MCF 10A (cell line): Measurements from ENCODE around the gene RAPGEF5. TPM values are rescaled to one million over a fixed set of nuclear protein-coding genes. Genes with fewer than 3 reads are reported as not detected.

Experiments used
- BruUV-seq: library from RNA; stranded (reverse); fragments of 400-500 nt; replicated peaks from 2 replicates; lab custom pipeline; 2021; lab: Mats Ljungman, UMichigan
- CTCF ChIA-PET: fragments of 300-600 bp; sonication (Branson Sonifier 250); formaldehyde crosslinking; extraction: SDS; loops from one replicate; lab custom pipeline; 2021; ENCODE audit warnings: antibody characterized with exemption, inconsistent platforms; lab: Yijun Ruan, JAX
- POLR2A ChIA-PET: fragments of 300-600, 350-650 bp; sonication (Branson Sonifier 250); formaldehyde crosslinking; extraction: SDS; loops from one replicate; lab custom pipeline; 2020; ENCODE audit warnings: antibody characterized with exemption, inconsistent platforms; lab: Yijun Ruan, JAX
- DNase-seq: peaks from one replicate; pipeline ENCODE4 v3.0.0-alpha.2; 2018; ENCODE audit not compliant: unreplicated experiment
- H3K27ac Mint-ChIP-seq: one replicate; pipeline ENCODE4 v1.8.0; 2022; ENCODE audit warnings: mild to moderate bottlenecking, low read depth, mixed read lengths; ENCODE audit not compliant: unreplicated experiment
- H3K27me3 Mint-ChIP-seq: one replicate; pipeline ENCODE4 v1.8.0; 2022; ENCODE audit warnings: mixed read lengths; ENCODE audit not compliant: insufficient read depth, unreplicated experiment
- H3K36me3 Mint-ChIP-seq: one replicate; pipeline ENCODE4 v1.8.0; 2022; ENCODE audit warnings: mild to moderate bottlenecking, moderate library complexity, mixed read lengths; ENCODE audit not compliant: insufficient read depth, unreplicated experiment
- H3K4me1 Mint-ChIP-seq: one replicate; pipeline ENCODE4 v1.8.0; 2022; ENCODE audit warnings: mixed read lengths; ENCODE audit not compliant: insufficient read depth, unreplicated experiment
- H3K4me3 Mint-ChIP-seq: one replicate; pipeline ENCODE4 v1.8.0; 2022; ENCODE audit warnings: mild to moderate bottlenecking, moderate library complexity, mixed read lengths; ENCODE audit not compliant: unreplicated experiment
- H3K9me3 Mint-ChIP-seq: one replicate; pipeline ENCODE4 v1.8.0; 2022; ENCODE audit warnings: mixed read lengths; ENCODE audit not compliant: unreplicated experiment
- intact Hi-C: fragments of 100-400 bp; cut with micrococcal nuclease; formaldehyde crosslinking; loops from 2 replicates; pipeline ENCODE4 v1.14.1; 2022
- total RNA-seq: library from RNA; stranded (reverse); gene quantifications from 2 replicates; pipeline ENCODE4 v1.2.3, GENCODE V29; 2022
- TF ChIP-seq, protein P1 (sequence below): fragments of 200-600 bp; IDR thresholded peaks from one replicate; pipeline ENCODE4 v1.8.0; 2022; ENCODE audit warnings: antibody characterized with exemption, mild to moderate bottlenecking; ENCODE audit not compliant: unreplicated experiment

Gene RAPGEF5
- total RNA-seq, 1 experiment from 2014 or later: 1.9 TPM

DNA sequence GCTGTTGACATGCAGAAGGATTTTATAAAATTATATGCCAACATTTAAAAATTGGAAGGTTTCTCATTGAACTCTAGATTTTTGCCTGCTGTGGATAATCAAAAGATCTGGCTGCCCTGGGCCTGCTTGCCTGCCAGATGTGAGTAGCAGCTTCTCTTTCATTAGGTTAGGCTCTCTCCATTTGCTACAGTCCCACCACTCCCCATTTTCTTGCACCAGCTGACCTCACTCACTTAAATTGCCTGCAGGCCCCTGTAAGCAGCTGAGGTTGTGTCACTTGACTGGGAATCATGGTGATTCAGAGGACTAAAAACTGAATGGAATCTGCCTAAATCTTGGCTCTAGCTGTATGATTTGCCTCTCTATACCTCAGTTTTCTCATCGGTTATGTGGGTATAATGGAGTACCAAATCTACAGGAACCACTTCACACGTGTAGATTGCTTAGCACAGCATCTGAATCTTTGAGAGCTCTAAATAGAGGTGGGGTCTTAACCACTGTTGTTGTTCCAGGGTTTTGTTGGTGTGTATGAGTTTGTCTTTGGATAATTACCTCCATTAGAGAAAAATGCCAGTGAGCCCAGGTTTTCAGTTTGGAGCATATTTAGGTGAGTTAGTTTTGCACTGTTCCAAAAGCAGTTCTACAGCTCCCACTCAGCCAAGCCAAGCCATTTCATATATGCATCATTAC is 18.6 kb upstream of the RAPGEF5 start:
- H3K4me3 Mint-ChIP-seq: no peak overlapping the region
- ChIA-PET CTCF (interaction anchor here (0.6 to 1.7 kb wide), 2 partner anchors 10 to 1862 kb away, joined by 3 to 5 read pairs; no protein-coding TSS in a partner anchor), POLR2A (interaction anchor here (0.7 to 2.7 kb wide), 5 partner anchors 10 to 45 kb away, joined by 3 to 9 read pairs (median 4); partner anchors contain the start of gene RAPGEF5)
- intact Hi-C loops: no loop called here
- no peaks in the 10 kb centered on the region for H3K36me3 Mint-ChIP-seq
- H3K27ac Mint-ChIP-seq: no peak overlapping the region
- no peaks in the 10 kb centered on the region for H3K27me3 Mint-ChIP-seq
- no TSS peak for BruUV-seq
- H3K9me3 Mint-ChIP-seq: no peaks in the 10 kb centered on the region
- DNase-seq: no peak
- TF ChIP-seq, protein P1, sequence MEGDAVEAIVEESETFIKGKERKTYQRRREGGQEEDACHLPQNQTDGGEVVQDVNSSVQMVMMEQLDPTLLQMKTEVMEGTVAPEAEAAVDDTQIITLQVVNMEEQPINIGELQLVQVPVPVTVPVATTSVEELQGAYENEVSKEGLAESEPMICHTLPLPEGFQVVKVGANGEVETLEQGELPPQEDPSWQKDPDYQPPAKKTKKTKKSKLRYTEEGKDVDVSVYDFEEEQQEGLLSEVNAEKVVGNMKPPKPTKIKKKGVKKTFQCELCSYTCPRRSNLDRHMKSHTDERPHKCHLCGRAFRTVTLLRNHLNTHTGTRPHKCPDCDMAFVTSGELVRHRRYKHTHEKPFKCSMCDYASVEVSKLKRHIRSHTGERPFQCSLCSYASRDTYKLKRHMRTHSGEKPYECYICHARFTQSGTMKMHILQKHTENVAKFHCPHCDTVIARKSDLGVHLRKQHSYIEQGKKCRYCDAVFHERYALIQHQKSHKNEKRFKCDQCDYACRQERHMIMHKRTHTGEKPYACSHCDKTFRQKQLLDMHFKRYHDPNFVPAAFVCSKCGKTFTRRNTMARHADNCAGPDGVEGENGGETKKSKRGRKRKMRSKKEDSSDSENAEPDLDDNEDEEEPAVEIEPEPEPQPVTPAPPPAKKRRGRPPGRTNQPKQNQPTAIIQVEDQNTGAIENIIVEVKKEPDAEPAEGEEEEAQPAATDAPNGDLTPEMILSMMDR: no peak
- peaks cover 6% of the 10 kb centered on the region for H3K4me1 Mint-ChIP-seq

DNA sequence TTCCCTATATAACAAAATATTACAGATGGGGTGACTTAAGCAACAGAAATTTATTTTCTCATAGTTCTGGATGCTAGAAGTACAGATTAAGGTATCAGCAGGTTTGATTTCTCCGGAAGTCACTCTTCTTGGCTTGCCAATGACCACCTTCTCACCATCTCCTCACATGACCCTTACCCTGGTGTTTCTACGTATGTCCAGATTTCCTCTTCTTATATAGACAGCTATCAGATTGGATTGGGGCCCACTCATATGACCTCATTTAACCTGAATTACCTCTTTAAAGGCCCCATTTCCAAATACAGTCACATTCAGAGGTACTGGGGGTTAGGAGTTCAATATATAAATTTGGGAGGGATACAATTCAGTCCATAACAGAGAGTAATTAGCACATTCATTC is 17.0 kb upstream of the RAPGEF5 start:
- no peak overlapping the region for H3K27ac Mint-ChIP-seq
- intact Hi-C loops: no loop called here
- TF ChIP-seq, protein P1: no peak
- POLR2A ChIA-PET: interaction anchor here (0.6 to 2.7 kb wide), 3 partner anchors 11 to 19 kb away, joined by 3 to 9 read pairs (median 7); partner anchors contain the start of gene RAPGEF5
- no peak for DNase-seq
- peaks cover 6% of the 10 kb centered on the region for H3K4me1 Mint-ChIP-seq
- H3K4me3 Mint-ChIP-seq: no peak overlapping the region
- BruUV-seq: no TSS peak
- no peaks in the 10 kb centered on the region for H3K27me3 Mint-ChIP-seq
- no peaks in the 10 kb centered on the region for H3K36me3 Mint-ChIP-seq
- no peaks in the 10 kb centered on the region for H3K9me3 Mint-ChIP-seq
- CTCF ChIA-PET: no interaction called here

GRCh38 chr7:22373388-22373787 is 16.4 kb upstream of the RAPGEF5 start:
- H3K27me3 Mint-ChIP-seq: no peaks in the 10 kb centered on the region
- no peaks in the 10 kb centered on the region for H3K36me3 Mint-ChIP-seq
- intact Hi-C loops: no loop called here
- POLR2A ChIA-PET: interaction anchor here (2.2 to 2.7 kb wide), 2 partner anchors 11 to 16 kb away, joined by 7 to 9 read pairs; partner anchors contain the start of gene RAPGEF5
- no peak overlapping the region for H3K4me3 Mint-ChIP-seq
- H3K27ac Mint-ChIP-seq: no peak overlapping the region
- DNase-seq: no peak
- peaks cover 6% of the 10 kb centered on the region for H3K4me1 Mint-ChIP-seq
- BruUV-seq: no TSS peak
- TF ChIP-seq, protein P1: no peak
- H3K9me3 Mint-ChIP-seq: no peaks in the 10 kb centered on the region
- CTCF ChIA-PET: no interaction called here

DNA sequence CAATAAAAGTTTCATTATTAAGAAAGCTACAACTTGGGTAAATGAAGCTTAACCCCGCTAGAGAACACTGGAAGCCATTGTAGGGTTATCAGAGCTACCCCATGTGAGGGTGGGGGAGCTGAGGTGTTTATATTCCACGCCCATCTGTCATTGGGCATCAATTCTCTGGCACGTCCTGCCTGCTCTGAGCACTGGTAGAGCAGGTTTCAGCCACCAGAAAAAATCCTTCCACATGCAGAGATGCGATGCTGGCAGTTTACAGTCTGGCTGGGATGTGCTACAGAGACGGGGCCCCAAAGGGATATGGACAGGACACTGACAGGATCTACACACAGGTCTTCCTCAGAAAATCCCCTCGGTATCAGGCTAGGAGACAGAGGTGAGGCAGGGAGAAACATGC is 15.9 kb upstream of the RAPGEF5 start:
- no peak for DNase-seq
- TF ChIP-seq, protein P1: no peak
- H3K36me3 Mint-ChIP-seq: no peaks in the 10 kb centered on the region
- peaks cover 6% of the 10 kb centered on the region for H3K4me1 Mint-ChIP-seq
- no peaks in the 10 kb centered on the region for H3K9me3 Mint-ChIP-seq
- intact Hi-C loops: no loop called here
- ChIA-PET POLR2A (no interaction called here), CTCF (interaction anchor here (0.6 to 0.7 kb wide), 3 partner anchors 10 to 268 kb away, joined by 3 to 4 read pairs (median 3); no protein-coding TSS in a partner anchor)
- BruUV-seq: no TSS peak
- H3K27ac Mint-ChIP-seq: no peak overlapping the region
- no peak overlapping the region for H3K4me3 Mint-ChIP-seq
- H3K27me3 Mint-ChIP-seq: no peaks in the 10 kb centered on the region
